Measurements from ENCODE around the gene SLU7. TPM values are rescaled to one million over a fixed set of nuclear protein-coding genes. Genes with fewer than 3 reads are reported as not detected.

The SLU7 gene
- total RNA-seq, 3 donors from 2014 or later, result 46.4 to 52.3 (median 49.5) TPM

GRCh38 chr5:160460377-160461049 is 41.6 kb upstream of the SLU7 start:
- no peaks in the 10 kb centered on the region for H3K36me3 ChIP-seq (ENCODE audit: low read depth)
- no peak overlapping the region for H3K4me3 ChIP-seq
- TF ChIP-seq, protein P1, sequence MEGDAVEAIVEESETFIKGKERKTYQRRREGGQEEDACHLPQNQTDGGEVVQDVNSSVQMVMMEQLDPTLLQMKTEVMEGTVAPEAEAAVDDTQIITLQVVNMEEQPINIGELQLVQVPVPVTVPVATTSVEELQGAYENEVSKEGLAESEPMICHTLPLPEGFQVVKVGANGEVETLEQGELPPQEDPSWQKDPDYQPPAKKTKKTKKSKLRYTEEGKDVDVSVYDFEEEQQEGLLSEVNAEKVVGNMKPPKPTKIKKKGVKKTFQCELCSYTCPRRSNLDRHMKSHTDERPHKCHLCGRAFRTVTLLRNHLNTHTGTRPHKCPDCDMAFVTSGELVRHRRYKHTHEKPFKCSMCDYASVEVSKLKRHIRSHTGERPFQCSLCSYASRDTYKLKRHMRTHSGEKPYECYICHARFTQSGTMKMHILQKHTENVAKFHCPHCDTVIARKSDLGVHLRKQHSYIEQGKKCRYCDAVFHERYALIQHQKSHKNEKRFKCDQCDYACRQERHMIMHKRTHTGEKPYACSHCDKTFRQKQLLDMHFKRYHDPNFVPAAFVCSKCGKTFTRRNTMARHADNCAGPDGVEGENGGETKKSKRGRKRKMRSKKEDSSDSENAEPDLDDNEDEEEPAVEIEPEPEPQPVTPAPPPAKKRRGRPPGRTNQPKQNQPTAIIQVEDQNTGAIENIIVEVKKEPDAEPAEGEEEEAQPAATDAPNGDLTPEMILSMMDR (IDR thresholded peaks at IDR 0.05), result no peak
- no peak for DNase-seq
- no peaks in the 10 kb centered on the region for H3K4me1 ChIP-seq (ENCODE audit: low read depth)
- no peak for ATAC-seq
- no peaks in the 10 kb centered on the region for H3K9me3 ChIP-seq
- intact Hi-C loops (cut with DNase I, micrococcal nuclease), result no loop called here

- TF ChIP-seq, protein P1 (IDR thresholded peaks at IDR 0.05), result no peak
- Histone ChIP-seq H3K4me1 (ENCODE audit: low read depth) (no peaks in the 10 kb centered on the region), H3K9me3 (no peaks in the 10 kb centered on the region), H3K4me3 (no peak overlapping the region), H3K36me3 (ENCODE audit: low read depth) (no peaks in the 10 kb centered on the region)
- ATAC-seq (no peak), DNase-seq (no peak)
- intact Hi-C loops (cut with DNase I, micrococcal nuclease), result no loop called here
Measured at GRCh38 chr5:160458806-160459800, 40.2 kb upstream of the SLU7 start.

DNA sequence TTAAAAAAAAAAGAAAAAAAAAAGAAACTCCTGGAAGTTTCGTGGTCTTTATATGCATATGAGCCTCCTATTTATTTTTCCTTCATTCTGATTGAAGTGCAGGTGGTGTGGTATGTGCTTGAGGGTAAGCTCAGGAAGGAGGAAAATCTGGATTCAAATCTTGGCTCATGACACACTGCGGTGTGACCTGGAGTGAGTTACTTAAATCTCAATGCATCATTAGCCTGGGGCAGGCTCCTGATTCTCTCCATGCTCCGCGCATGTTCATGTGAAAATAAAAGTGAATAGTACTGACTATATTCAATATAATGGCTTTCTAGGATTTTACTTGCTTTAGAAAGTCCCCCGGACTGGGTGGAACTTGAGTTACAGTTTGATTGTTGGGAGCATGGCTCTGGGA is 38.4 kb upstream of the SLU7 start:
- no peaks in the 10 kb centered on the region for H3K36me3 ChIP-seq (ENCODE audit: low read depth)
- TF ChIP-seq, protein P1 (IDR thresholded peaks at IDR 0.05), result no peak

GRCh38 chr5:160456480-160457177 is 37.7 kb upstream of the SLU7 start:
- no peaks in the 10 kb centered on the region for H3K36me3 ChIP-seq (ENCODE audit: low read depth)

More for the DNA sequence above, 38.4 kb upstream of the SLU7 start:
- Histone ChIP-seq H3K4me1 (ENCODE audit: low read depth) (no peaks in the 10 kb centered on the region), H3K9me3 (no peaks in the 10 kb centered on the region), H3K4me3 (no peak overlapping the region)
- DNase-seq, result no peak
- ATAC-seq, result no peak
- intact Hi-C loops (cut with DNase I, micrococcal nuclease), result no loop called here

GRCh38 chr5:160455600-160455999 is 36.7 kb upstream of the SLU7 start:
- ATAC-seq (no peak), DNase-seq (no peak)
- TF ChIP-seq, protein P1 (IDR thresholded peaks at IDR 0.05), result no peak
- intact Hi-C loops (cut with DNase I, micrococcal nuclease), result no loop called here
- H3K4me3 ChIP-seq, result no peak overlapping the region
- H3K9me3 ChIP-seq, result no peaks in the 10 kb centered on the region
- H3K36me3 ChIP-seq (ENCODE audit: low read depth), result no peaks in the 10 kb centered on the region
- H3K4me1 ChIP-seq (ENCODE audit: low read depth), result no peaks in the 10 kb centered on the region

More at GRCh38 chr5:160456480-160457177, 37.7 kb upstream of the SLU7 start:
- intact Hi-C loops (cut with DNase I, micrococcal nuclease), result no loop called here
- TF ChIP-seq, protein P1 (IDR thresholded peaks at IDR 0.05), result no peak
- Histone ChIP-seq H3K4me1 (ENCODE audit: low read depth) (no peaks in the 10 kb centered on the region), H3K9me3 (no peaks in the 10 kb centered on the region), H3K4me3 (no peak overlapping the region)
- no peak for DNase-seq
- ATAC-seq, result no peak

Data from mucosa of descending colon (tissue), 3 donors.